Lower leg skin (tissue), 4 donors: Measurements from ENCODE around the gene FGFRL1. TPM values are rescaled to one million over a fixed set of nuclear protein-coding genes. Genes with fewer than 3 reads are reported as not detected.

ENCODE experiments used
- DNase-seq, 2 donors: peaks; one replicate each; pipeline ENCODE4 v3.0.0-alpha.2; 2019; ENCODE audit warnings: low spot score in 2 of 2
- H3K4me3 ChIP-seq: fragments of 200-600 bp; sonication (generic); 2 replicates; pipeline ENCODE4 v1.5.1; 2017; ENCODE audit warnings: mild to moderate bottlenecking, low read depth; ENCODE audit not compliant: poor library complexity, severe bottlenecking
- POLR2A ChIP-seq, 2 donors: fragments of 450-650 bp; IDR thresholded peaks; one replicate each; pipeline ENCODE4 v1.6.1; 2016 to 2017; ENCODE audit warnings: antibody characterized with exemption in 2 of 2, mild to moderate bottlenecking in 1 of 2, moderate library complexity in 1 of 2
- WGBS, 2 donors: methylation state at CpG; one replicate each; pipeline ENCODE4 v1.1.5; 2018; 5-methylcytosine and 5-hydroxymethylcytosine counted together
- intact Hi-C: fragments of 100-400 bp; cut with DNase I; formaldehyde crosslinking; loops from one replicate; pipeline ENCODE4 v1.15.0; 2023; ENCODE audit warnings: low total_unique reads
- total RNA-seq, 4 donors: library from RNA; depleted of rRNA; stranded (reverse); fragments of >200 nt; gene quantifications; one replicate each; pipeline ENCODE4 v1.1.0, GENCODE V29; 2016
- TF ChIP-seq, protein P1 (sequence below), 3 donors: fragments of 450-650 bp; IDR thresholded peaks; one replicate each; pipeline ENCODE4 v1.5.1; 2016; ENCODE audit warnings: antibody characterized with exemption in 3 of 3, mild to moderate bottlenecking in 3 of 3, moderate library complexity in 2 of 3

The FGFRL1 gene
- total RNA-seq, 4 donors from 2014 or later, result 7.4 to 13.7 (median 10.7) TPM

DNA sequence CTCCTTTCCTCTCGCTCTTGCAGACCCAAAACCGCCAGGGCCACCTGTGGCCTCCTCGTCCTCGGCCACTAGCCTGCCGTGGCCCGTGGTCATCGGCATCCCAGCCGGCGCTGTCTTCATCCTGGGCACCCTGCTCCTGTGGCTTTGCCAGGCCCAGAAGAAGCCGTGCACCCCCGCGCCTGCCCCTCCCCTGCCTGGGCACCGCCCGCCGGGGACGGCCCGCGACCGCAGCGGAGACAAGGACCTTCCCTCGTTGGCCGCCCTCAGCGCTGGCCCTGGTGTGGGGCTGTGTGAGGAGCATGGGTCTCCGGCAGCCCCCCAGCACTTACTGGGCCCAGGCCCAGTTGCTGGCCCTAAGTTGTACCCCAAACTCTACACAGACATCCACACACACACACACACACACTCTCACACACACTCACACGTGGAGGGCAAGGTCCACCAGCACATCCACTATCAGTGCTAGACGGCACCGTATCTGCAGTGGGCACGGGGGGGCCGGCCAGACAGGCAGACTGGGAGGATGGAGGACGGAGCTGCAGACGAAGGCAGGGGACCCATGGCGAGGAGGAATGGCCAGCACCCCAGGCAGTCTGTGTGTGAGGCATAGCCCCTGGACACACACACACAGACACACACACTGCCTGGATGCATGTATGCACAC is 13.6 kb downstream of the FGFRL1 start:
- no peak for DNase-seq
- H3K4me3 ChIP-seq, result no peak overlapping the region
- WGBS, 2 donors, result 91 to 95% methylated on average over 24 to 32 of the region's 32 CpGs
- intact Hi-C loops, result no loop called here
- TF ChIP-seq POLR2A (IDR thresholded peaks at IDR 0.05), result no peak
- TF ChIP-seq, protein P1, sequence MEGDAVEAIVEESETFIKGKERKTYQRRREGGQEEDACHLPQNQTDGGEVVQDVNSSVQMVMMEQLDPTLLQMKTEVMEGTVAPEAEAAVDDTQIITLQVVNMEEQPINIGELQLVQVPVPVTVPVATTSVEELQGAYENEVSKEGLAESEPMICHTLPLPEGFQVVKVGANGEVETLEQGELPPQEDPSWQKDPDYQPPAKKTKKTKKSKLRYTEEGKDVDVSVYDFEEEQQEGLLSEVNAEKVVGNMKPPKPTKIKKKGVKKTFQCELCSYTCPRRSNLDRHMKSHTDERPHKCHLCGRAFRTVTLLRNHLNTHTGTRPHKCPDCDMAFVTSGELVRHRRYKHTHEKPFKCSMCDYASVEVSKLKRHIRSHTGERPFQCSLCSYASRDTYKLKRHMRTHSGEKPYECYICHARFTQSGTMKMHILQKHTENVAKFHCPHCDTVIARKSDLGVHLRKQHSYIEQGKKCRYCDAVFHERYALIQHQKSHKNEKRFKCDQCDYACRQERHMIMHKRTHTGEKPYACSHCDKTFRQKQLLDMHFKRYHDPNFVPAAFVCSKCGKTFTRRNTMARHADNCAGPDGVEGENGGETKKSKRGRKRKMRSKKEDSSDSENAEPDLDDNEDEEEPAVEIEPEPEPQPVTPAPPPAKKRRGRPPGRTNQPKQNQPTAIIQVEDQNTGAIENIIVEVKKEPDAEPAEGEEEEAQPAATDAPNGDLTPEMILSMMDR (IDR thresholded peaks at IDR 0.05), result no peak

DNA sequence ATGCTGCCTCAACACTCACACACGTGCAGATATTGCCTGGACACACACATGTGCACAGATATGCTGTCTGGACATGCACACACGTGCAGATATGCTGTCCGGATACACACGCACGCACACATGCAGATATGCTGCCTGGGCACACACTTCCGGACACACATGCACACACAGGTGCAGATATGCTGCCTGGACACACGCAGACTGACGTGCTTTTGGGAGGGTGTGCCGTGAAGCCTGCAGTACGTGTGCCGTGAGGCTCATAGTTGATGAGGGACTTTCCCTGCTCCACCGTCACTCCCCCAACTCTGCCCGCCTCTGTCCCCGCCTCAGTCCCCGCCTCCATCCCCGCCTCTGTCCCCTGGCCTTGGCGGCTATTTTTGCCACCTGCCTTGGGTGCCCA is 14.7 kb downstream of the FGFRL1 start:
- 44 to 52% methylated on average over 17 of the region's 17 CpGs for WGBS, 2 donors
- TF ChIP-seq, protein P1 (IDR thresholded peaks at IDR 0.05), result no peak
- TF ChIP-seq POLR2A (IDR thresholded peaks at IDR 0.05), result no peak
- H3K4me3 ChIP-seq, result no peak overlapping the region
- intact Hi-C loops, result no loop called here
- no peak for DNase-seq

DNA sequence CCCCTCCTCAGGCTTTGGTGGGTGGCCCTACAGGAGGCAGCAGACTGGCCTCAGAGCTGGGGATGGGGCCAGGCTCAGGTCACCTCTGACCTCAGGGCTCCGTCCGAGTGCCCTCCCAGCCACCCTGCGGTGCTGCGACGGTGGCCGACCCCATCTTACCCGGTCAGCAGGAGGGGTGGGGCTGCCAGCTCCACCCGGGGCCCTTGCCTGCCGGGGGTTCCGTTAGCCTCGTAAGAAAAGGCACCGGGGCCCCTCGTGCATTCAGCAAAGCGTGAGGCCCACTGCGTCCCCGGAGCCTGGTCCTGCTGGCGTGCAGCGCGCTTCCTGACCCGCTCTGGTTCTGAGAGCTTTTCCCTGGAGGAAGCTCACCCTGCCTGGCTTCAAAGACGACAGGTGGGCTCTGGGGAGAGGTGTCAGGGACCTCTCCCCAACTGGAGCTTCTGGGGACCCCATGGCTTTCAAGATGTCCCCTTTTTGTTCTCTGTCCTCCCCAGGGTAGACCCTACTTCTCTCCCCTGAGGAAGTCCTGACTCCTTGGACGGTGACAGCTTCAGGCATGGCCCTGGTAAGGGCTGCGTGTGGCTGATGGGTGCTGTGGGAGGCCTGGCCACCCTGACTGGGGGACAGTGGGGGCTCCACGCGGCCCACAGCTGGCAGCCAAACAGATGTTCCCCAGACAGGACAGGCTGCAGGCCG is 15.9 kb downstream of the FGFRL1 start:
- intact Hi-C loops, result no loop called here
- TF ChIP-seq, protein P1 (IDR thresholded peaks at IDR 0.05), result no peak
- no peak for TF ChIP-seq POLR2A (IDR thresholded peaks at IDR 0.05)
- 76 to 80% methylated on average over 14 to 17 of the region's 26 CpGs for WGBS, 2 donors
- no peak overlapping the region for H3K4me3 ChIP-seq
- no peak for DNase-seq

DNA sequence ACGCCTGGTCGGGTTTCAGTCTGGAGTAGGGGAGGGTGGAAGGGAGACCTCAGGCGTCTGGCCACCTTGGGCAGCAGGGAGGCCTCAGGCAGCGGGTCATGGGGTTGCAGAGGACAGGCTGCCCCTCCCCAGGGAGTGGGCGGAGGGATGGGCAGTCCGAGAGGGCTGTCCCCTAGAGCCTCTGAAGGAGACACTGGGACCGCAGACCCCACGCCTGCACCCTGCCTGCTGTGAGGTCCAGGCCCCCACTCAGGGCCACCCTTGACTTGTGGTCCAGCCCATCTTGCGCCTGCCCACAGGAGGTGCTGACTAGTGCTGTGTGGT is 16.5 kb downstream of the FGFRL1 start:
- TF ChIP-seq POLR2A (IDR thresholded peaks at IDR 0.05), result no peak
- TF ChIP-seq, protein P1 (IDR thresholded peaks at IDR 0.05), result no peak
- WGBS, 2 donors, result 50 to 66% methylated on average over 4 to 9 of the region's 9 CpGs
- intact Hi-C loops, result no loop called here
- no peak overlapping the region for H3K4me3 ChIP-seq
- DNase-seq, result no peak

DNA sequence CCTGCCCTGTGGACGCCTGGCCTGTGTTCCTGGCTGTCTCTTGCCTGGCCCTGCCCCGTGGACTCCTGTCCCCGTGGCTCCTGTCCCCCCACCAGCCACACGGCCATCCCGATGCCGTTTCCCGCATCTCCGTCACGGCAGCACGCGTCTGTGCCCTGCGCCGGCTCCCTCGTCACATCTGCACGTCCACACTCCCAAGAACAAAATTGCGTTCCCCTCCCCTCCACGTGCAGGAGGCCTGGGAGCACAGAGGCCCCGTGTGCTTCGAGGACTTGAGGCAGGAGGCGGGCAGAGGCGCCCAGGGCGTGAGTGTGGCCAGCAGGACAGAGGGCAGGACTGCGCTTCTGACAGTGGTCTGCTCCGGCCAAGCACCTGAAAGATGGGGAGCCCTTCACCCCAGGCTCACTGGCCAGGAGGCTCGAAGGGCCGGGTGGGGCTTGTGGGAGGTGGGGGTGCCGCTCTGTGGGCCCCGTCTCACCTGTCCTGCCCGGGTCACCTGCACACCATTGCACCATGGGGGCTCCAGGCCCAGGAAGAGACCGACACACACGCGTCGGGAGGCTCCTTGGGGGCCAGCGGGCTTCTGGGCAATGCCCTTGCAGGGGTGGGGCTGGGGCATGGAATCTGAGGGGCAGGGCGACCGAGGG is 17.3 kb downstream of the FGFRL1 start:
- no peak for DNase-seq
- intact Hi-C loops, result no loop called here
- TF ChIP-seq POLR2A (IDR thresholded peaks at IDR 0.05), result no peak
- TF ChIP-seq, protein P1 (IDR thresholded peaks at IDR 0.05), result no peak
- WGBS, 2 donors, result 82 to 84% methylated on average over 27 to 29 of the region's 36 CpGs
- H3K4me3 ChIP-seq, result no peak overlapping the region
